ENCODE measurements around the gene ZNF507. TPM values are rescaled to one million over a fixed set of nuclear protein-coding genes. Genes with fewer than 3 reads are reported as not detected.

Gene ZNF507
- total and polyA plus RNA-seq, 9 of the 15 experiments (the other 6 are each of a cell fraction or from before 2014, with no cell fraction given): 2.9 to 25.0 (median 10.4) TPM

GRCh38 chr19:32396046-32396652, 50.7 kb downstream of the ZNF507 start:
- ChIA-PET CTCF (ENCODE audit: low intra/inter-chr PET ratio) (no interaction called here), POLR2A (interaction anchor here (0.7 kb wide), 1 partner anchor 22 kb away, joined by 5 read pairs; no protein-coding TSS in a partner anchor)
- Histone ChIP-seq H3K4me3 (no peak overlapping the region), H4K20me1 (replicated peaks; ENCODE audit: control insufficient read depth, insufficient read depth, low read length) (no peaks in the 10 kb centered on the region), H3K9me1 (ENCODE audit: control insufficient read depth, insufficient read depth, low read length) (no peaks in the 10 kb centered on the region), H3K27ac (ENCODE audit: extremely low read depth, low read depth, low read length) (no peak overlapping the region), H3K4me2 (ENCODE audit: insufficient read depth, low read length) (no peak overlapping the region), H3K9me3 (replicated peaks; ENCODE audit: control insufficient read depth, insufficient read depth, low read depth, low read length) (no peaks in the 10 kb centered on the region), H3K9ac (ENCODE audit: insufficient read depth in 1 of 2, low read depth in 2 of 2, low read length in 2 of 2) (no peak overlapping the region), H2AFZ (ENCODE audit: low read depth, low read length) (no peak overlapping the region), H3K4me1 (replicated peaks in 1 of 2; ENCODE audit: control insufficient read depth in 2 of 2, insufficient read depth in 2 of 2, low read length in 2 of 2) (peaks cover 0 to 4% of the 10 kb centered on the region in 2 experiments; a peak in 1 of 5 replicates), H3K27me3 (ENCODE audit: control insufficient read depth in 2 of 2, insufficient read depth in 2 of 2, low read length in 2 of 2) (no peaks in the 10 kb centered on the region), H3K36me3 (ENCODE audit: control insufficient read depth, insufficient read depth, low read length) (no peaks in the 10 kb centered on the region), H3K79me2 (ENCODE audit: control insufficient read depth, insufficient read depth, low read length) (no peaks in the 10 kb centered on the region)
- no peak for FAIRE-seq
- TF ChIP-seq FOXP1 (CRISPR knock-in tag; IDR thresholded peaks at IDR 0.05) (no peak), HDAC3 (IDR thresholded peaks at IDR 0.05; ENCODE audit: borderline replicate concordance, partially characterized antibody) (no peak), KDM1A (IDR thresholded peaks at IDR 0.05) (no peak), NR2C2 (CRISPR knock-in tag; IDR thresholded peaks at IDR 0.05) (no peak), NR2C2 (tag; IDR thresholded peaks at IDR 0.05) (no peak), NUFIP1 (IDR thresholded peaks at IDR 0.05; ENCODE audit: partially characterized antibody) (no peak), BRF2 (IDR thresholded peaks at IDR 0.05; ENCODE audit: borderline replicate concordance, insufficient read depth, insufficient read length) (no peak)
- TF ChIP-seq, protein P1, sequence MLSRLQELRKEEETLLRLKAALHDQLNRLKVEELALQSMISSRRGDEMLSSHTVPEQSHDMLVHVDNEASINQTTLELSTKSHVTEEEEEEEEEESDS (CRISPR knock-in tag; IDR thresholded peaks at IDR 0.05): no peak
- 43% methylated on average over 6 of the region's 6 CpGs for WGBS (ENCODE audit: insufficient coverage, low coverage, missing lambda C conversion rate)
- intact Hi-C loops (cut with micrococcal nuclease) (no loop called here), in situ Hi-C loops (cut with MboI) (no loop called here)
- DNase-seq (ENCODE audit: extremely low read depth in 1 of 4, low spot score in 3 of 4): no peak
- BruUV-seq (replicated peaks): no TSS peak
- no peak for ATAC-seq
